HG03460 (cell line): ENCODE measurements around the gene NUFIP2.
"Not testable (repeated sequence)": the region's sequence is repeated elsewhere in the genome, so short reads cannot be mapped to it uniquely, and the experiment has no call there.

Experiments
- ATAC-seq: cut with Tn5 transposase; IDR thresholded peaks from one replicate; pipeline ENCODE4 v1.9.1; 2021; ENCODE audit not compliant: unreplicated experiment

Gene NUFIP2, protein sequence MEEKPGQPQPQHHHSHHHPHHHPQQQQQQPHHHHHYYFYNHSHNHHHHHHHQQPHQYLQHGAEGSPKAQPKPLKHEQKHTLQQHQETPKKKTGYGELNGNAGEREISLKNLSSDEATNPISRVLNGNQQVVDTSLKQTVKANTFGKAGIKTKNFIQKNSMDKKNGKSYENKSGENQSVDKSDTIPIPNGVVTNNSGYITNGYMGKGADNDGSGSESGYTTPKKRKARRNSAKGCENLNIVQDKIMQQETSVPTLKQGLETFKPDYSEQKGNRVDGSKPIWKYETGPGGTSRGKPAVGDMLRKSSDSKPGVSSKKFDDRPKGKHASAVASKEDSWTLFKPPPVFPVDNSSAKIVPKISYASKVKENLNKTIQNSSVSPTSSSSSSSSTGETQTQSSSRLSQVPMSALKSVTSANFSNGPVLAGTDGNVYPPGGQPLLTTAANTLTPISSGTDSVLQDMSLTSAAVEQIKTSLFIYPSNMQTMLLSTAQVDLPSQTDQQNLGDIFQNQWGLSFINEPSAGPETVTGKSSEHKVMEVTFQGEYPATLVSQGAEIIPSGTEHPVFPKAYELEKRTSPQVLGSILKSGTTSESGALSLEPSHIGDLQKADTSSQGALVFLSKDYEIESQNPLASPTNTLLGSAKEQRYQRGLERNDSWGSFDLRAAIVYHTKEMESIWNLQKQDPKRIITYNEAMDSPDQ

DNA sequence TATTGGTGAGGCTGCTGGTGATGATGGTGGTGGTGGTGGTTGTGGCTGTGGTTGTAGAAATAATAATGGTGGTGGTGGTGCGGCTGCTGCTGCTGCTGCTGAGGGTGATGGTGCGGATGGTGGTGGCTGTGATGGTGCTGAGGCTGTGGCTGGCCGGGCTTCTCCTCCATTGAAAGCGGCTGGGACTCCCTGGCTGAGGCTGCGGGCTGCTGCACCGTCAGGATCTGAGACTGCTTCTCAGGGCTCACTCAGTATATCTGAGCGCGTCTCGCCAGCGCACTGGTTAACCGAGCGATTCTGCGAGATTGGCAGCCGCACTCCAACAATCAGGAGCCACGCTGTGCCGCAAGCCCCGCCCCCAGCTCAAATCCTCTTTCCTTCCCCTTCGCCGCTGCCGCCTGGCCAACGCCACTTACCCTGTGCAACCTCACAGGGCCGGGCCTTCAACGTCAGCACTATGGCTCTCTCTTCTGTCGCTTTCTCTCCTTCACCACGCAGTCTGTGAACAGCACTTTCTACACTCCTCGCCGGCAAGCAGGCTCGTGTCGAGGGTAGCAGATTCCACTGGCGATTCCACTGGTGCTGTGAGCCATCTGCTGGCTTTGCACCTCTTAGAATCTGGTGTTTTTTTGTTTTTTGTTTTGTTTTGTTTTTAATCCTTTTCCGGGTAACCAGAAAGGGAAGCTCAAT lies at the start of gene NUFIP2:
NUFIP2 (minus strand) TSS at position 259 of the 690 bp plus-strand sequence; CDS start at position 170, 89 bp downstream.
- ATAC-seq: peak; percentile 80

DNA sequence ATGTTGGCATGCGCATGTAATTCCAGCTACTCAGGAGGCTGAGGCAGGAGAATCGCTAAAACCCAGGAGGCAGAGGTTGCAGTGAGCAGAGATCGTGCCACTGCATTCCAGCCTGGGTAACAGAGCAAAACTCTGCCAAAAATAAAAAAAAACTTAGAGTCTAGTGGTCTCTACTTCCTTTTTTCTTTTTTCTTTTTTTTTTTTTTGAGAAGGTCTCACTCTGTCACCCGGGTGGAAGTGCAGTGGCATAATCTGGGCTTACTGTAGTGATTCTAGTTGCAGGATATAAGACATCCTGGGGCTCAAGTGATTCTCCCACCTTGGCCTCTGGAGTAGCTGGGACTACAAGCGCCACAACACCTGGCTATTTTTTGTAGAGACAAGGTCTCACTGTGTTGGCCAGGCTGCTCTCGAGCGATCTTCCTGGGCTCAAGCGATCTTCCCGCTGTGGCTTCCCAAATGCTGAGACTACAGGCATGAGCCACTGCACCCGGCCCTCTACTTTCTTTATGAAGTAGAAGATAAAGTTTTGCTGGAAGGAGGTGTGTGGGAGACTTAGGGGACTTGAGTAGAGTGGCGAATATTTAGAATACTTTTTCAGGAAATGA lies 48.3 kb upstream of the NUFIP2 start:
- no peak for ATAC-seq

DNA sequence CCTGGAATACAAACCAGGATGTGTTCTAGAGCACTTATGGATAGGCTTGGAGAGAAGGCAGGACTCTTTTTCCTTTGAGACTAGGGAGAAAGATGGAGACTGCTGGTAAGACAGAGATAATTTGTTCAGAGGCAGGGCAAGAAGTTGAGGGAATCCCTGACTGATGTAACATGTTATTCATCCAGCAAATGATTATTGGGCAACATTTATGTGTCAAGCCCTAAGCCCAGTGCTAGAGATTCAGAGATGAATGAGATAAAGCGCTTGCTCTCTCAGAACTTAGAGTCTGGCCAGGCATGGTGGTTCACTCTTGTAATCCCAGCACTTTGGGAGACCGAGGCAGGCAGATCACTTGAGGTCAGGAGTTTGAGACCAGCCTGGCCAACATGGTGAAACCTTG lies 47.8 kb upstream of the NUFIP2 start:
- ATAC-seq: no peak

DNA sequence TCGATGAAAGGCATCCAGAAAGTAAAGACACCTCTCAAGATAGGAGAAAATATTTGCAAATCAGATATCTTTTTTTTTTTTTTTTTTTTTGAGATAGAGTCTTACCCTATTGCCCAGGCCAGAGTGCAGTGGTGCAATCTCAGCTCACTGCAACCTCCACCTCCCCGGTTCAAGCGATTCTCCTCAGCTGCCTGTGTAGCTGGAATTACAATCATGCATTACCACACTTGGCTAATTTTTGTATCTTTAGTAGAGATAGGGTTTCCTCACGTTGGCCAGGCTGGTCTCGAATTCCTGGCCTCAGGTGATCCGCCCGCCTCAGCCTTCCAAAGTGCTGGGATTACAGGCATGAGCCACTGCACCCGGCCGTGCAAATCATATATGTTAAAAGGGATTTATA lies 45.1 kb upstream of the NUFIP2 start:
- not testable (repeated sequence) for ATAC-seq

DNA sequence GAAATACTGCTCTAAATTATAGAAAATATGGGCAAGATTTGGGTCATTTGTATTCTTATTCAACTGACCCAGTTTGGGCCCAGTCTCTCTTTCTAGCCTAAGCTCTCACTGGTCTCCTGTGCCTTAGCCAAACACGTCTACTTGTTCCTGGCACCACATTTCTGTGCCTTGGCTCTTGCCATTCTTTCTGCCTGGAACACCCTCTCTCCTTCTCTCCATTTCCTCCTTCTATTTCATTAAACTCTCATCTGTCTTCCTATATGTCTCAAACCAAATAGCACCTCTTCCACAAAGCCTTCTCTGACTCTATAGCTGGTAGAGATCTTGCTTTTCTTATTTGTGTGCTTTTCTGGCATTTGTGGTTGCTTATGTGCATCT lies 37.7 kb upstream of the NUFIP2 start:
- no peak for ATAC-seq

DNA sequence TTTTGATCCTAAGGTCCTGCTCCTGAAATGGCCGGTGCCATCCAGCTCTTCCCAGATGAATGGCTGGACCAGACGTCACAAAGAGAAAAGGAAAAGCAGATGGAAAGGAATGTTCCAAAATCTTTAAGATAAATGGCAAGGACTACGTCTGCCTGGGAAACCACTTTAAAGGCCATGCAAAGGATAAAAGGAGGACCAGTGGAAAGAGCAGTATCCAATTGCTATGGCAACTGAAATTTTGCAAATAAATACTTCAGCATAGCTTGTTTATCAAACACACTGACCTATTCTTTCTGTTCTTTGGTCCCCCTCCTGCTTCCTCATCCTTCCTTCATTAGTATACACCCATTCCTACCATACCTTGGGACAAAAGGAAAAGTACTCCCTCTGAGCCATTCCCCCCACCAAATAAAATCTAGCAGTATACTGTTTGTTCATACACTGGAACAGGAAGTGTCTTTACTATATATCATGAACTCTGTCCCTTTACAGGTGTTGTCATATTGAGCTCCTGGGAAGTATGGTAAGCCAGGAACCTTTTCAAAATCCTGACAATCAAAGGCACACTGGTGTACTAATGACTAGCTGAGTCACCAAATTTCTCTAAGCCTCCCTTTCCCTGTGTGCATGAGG lies 37.2 kb upstream of the NUFIP2 start:
- no peak for ATAC-seq

DNA sequence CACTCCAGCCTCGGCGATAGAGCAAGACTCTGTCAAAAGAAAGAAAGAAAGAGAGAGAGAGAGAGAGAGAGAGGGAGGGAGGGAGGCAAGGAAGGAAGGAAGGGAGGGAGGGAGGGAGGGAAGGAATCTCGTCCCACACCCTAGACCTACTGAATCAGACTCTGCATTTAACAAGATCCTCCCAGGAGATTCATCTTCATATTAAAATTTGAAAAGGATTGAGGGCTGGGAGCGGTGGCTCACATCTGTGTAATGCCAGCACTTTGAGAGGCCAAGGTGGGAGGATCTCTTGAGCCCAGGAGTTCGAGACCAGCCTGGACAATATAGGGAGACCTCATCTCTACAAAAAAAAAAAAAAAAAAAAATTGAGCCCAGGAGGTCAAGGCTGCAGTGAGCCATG lies 33.5 kb upstream of the NUFIP2 start:
- no peak for ATAC-seq

DNA sequence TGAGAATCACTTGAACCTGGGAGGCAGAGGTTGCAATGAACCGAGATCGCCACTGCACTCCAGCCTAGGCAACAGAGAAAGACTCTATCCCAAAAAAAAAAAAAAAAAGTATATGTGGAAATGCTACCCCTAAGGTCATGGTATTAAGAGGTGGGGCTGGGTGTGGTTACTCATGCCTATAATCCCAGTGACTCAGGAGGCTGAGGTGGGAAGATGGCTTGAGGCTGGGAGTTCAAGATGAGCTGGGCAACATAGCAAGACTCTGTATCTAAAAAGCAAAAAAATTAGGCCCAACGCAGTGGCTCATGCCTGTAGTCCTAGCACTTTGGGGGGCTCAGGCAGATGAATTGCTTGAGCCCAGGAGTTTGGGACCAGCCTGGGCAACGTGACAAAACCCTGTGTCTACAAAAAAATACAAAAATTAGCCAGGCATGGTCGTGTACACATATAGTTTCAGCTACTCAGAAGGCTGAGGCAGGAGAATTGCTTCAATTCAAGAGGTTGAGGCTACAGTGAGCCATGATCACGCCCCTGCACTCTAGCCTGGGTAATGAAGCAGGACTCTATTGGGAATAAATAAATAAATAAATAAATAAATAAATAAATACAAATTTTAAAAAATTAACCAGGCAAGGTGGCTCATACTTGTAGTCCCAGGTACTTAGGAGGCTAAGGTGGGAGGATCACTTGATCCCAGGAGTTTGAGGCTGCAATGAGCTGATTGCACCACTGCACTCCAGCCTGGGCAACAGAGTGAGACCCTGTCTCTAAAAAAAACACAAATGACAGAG lies 32.3 kb upstream of the NUFIP2 start:
- no peak for ATAC-seq

DNA sequence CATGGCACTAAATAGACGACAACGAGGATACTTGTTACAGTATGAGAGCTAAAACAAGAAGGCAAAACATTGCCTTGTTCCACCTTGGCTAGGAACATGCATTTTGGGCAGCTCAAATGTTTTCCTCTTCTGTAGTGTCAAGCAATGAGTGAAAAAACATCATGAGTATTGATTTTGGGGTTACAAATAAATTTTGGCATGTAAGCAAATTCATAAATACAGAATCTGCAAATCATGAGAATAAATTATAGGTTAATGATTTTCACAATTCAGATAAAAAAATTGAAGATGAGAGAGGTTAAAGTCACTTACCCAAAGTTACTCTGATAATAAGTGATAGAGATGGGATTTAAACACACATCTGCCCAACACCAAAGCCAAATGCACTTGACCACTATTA lies 28.4 kb upstream of the NUFIP2 start:
- no peak for ATAC-seq

DNA sequence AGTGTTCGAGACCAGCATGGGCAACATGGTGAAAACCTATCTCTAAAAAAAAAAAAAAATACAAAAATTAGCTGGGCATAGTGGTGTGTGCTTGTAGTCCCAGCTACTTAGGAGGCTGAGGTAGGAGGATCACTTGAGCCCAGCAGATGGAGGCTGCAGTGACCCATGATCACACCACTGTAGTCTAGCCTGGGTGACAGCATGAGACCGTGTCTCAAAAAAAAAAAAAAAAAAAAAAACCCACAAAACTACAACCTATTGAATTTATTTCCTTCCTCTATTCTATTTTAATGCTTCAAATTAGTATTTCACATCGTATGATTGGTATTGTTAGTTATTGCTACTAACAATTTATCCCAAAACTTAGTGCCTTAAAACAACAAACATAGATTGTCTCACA lies 9.4 kb upstream of the NUFIP2 start:
- ATAC-seq: no peak

DNA sequence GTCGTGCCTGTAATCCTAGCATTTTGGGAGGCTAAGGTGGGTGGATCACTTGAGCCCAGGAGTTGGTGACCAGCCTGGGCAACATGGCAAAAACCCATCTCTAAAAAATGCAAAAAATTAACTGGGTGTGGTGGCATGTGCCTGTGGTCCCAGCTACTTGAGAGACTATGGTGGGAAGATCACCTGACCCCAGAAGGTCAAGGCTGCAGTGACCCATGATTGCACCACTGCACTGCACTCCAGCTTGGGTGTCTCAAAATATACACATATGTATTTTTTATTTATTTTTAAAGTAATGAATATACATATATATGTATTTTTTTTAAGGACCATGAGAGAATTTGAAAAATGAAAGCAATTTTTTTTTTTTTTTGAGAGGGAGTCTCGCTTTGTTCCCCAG lies 5.1 kb upstream of the NUFIP2 start:
- ATAC-seq: no peak

DNA sequence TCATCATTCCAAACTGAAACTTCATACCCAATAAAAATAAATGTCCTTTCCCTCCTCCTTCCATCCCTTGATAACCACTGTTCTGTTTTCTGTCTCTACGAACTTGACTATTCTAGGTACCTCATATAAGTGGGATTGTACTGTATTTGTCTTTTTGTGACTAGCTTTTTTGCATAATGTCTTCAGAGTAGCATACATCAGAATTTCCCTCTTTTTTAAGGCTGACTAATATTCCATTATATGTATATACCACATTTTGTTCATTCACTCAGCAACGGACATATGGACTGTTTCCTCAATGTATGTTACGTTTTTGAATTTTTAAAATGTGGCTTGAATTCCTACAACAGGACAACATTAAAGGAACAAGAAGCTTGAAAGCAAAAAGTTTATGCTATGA lies 1.5 kb upstream of the NUFIP2 start:
- ATAC-seq: no peak

DNA sequence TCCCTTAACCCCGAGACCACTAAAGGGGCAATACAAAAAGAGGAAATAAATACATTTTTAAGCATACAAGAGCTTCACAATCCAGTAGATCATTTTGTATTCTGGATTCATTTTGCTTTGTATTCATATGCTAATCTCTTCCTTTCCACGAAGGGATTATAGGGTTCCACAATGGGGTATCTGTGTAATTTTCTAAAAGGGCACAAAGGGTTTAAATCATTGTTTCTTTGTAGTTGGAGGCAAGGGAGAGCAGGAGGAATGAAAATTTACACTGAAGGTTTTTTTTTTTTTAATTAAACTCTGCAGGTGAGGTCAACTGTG lies 592 bp upstream of the NUFIP2 start:
- no peak for ATAC-seq

DNA sequence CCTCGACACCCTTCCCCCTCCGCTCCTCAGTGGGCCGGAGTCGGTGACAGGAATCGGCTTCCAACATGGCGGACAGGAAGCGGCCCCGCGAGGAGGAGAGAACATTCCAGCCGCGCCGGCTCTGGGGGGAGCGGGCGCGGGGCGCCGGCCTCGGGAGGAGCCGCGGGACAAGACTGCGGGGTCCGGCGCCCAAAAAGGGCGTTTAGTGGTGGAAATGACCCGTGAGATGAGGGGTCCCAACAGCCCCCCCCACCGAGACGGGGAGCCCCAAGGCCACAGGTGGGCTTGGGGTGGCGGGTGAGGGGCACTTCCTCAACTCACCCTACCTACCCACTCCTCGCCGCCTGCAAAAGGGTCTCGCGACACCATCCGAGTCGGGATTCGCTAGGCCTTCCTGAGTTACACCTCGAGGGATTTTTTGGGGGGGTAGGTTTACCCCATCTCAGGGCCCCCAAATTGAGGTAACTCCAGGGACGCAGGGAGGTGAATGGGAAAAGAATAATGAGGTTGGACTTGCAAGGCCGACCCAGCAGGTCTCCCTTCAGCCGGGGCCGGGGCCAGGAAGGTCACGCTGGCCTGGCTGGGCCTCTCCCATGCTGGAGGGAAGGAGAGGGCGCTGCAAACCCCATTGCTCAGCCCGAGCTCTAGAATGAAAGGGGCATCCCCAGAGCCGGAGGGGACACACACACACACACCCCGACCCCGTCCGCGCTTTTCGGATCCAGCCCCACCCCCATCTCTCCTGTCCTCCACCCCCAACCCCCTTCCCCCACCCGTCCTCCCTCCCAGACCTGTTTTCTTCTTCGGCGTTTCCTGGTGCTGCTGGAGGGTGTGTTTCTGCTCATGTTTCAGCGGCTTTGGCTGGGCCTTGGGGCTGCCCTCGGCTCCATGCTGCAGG lies 707 bp downstream of the NUFIP2 start:
- peak; percentile 31 for ATAC-seq

DNA sequence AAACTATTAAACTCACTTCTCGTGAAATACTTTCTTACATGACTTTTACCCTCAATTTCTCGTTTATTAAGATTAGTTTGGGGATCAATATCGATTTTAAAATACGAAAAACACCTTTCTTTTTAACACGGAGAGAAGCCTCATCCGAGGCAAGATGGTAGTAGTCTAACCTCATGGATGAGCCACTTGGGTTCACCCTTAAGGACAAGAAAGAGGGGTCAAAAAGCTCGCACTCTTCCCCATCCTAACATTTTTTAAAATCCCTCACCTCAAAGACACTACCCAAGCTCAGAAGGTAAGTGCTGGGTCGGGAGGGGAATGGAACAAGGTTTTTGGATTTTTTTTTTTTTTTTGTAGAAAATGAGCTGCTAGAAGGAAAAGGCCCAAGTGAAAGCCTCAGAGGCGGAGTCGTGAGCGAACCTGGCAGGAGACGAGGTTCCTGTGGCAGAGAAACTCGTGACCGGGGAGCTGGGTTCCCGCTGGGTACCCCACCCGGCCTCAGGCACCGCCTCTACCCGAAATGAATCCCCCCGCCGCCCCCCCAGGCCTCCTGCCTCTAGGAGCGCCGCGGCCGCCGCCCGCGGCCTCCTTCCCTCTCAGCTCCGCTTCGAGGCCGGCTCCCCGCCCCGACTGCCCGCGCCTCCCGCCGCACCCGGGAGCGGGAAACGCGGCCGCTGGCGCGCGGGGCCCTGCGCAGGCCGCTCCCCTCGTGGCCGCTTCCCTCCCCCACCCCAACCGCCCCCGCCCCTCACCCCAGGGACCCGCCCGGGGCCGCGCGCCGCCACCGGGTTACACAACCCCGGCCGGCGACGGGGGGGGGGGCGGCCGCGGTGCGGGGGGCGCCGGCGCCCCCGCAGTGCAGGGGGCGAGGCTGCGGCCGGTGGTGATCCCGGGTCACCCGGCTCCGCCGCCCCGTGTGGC lies 1.6 kb downstream of the NUFIP2 start:
- peak; percentile 4 for ATAC-seq

DNA sequence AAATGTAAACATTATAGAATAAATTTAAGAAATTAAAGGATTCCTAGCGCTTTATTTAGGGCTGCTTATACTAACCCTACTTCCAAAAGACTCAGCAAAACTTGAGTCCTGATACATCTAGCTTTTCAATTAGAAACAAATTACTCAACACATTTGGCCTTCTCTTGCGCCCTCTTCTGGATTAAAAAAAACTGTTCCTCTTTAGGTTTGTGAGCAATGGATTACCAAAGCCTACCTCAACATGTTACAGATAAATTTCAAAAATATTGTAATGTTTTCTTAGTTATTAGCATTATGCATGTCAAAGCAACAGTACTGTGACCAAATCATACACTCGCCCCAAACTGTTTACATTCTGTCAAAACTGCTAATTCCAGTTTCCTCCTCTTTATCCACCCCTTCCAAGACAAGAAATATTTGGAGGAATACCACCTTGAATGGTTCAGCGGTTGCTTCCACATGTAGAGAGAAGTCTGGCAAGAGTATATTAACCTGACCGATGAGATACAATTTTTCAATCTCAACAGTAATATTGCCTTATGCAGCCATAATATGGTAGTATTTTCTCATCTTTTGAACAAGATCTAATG lies 2.7 kb downstream of the NUFIP2 start:
- ATAC-seq: no peak

DNA sequence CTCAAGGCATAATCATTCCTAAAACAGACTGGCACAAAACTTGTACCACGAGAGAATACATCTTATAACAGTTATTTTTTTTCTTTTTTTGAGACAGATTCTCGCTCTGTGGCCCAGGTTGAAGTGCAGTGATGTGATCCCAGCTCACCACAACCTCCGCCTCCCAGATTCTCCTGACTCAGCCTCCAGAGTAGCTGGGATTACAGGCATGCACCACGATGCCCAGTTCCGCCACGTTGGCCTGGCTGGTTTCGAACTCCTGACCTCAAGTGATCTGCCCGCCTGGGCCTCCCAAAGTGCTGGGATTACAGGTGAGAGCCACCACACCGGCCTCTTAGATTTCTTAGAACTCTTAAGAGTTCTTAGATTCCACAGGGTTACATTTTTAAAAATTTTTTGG lies 4.1 kb downstream of the NUFIP2 start:
- ATAC-seq: no peak

DNA sequence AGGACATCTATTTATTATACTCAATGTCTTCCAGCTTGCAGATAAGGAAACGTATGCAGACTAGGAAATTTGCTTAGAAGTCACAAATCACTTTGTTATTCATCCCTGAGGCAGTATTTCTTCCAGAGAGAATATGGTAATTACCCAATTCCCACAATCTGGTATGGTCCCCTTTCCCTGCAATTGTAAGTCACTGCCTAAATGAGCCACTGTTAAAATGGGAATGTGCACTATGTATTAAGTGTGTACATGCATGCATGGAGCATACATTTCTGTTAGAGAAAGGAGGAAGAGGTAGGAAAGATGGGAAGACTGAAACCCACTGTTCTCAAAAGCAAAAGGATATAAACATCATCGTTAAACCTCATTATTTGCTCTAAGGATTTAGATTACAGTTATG lies 10.0 kb downstream of the NUFIP2 start:
- no peak for ATAC-seq
